Activated CD8-positive, alpha-beta memory T cell treated with anti-CD3 and anti-CD28 coated beads, Interleukin-2, amount 50 U/mL, for 48 hours (primary cell): ENCODE measurements around the gene DENND4A.

Experiments
- DNase-seq: peaks from one replicate; pipeline ENCODE4 v3.0.0-alpha.2; 2020

Gene DENND4A

DNA sequence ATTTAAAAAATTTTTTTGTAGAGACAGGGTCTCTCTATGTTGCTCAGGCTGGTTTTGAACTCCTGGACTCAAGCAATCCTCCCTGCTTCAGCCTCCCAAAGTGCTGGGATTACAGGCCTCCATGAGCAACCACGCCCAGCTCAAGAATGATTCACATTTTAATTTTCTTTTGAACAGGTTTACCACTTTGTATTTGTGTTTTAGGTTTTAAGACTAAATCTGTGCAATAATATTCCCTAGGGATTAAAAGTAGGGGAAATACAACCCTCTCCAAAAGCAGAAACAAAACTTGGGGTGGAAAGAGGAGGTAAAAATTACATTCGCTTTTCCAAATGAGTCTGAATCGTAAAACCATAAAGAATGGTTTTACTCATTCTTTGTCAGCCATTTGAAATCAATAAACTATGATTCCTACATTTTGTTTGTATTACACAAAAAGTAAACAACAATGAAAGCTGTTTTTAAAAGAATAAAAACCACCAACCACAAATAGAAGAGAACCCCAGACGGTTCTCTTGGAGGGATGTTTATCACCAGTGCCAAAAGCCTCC lies 132.5 kb downstream of the DENND4A start:
- no peak for DNase-seq

DNA sequence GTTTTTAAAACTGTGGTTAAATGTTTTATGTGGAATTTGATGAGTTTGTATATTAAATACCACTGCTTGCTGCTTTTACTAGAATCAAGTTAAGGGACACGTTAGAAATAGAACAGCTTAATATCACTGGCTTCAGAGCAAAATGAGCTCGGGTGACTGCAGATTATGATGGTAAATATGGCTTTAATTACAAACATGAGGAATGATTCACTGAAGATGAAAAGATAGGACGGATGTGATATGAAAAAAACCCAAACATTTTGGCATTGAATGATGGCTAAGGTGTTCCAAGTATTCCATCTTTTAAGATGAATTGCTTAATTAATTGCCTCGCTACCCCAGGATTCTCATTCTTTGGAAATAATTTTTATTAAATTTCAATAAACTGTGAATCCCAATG lies 136.6 kb downstream of the DENND4A start:
- no peak for DNase-seq

DNA sequence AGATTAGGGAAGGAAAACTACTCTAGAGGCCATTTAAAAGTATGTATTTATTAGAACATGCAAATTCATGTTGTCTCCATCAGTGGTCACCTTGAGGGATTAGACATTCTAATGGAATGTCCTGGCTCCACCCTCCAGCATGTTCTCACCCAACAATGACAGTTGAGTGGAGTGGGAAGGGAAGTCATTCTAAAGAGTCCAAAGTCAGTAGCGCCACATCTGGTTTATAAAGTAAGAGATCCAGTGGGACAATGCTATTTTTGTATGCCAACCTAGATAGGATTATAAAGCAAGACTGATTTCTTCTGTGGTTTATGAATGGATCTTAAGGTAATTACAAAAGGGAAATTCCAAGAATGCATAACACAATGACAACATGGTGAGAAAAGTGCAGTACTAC lies 137.1 kb downstream of the DENND4A start:
- DNase-seq, result no peak

GRCh38 chr15:65653801-65654521 lies 138.1 kb downstream of the DENND4A start:
- no peak for DNase-seq

- no peak for DNase-seq
Observed at GRCh38 chr15:65653341-65653740, 138.8 kb downstream of the DENND4A start.

- no peak for DNase-seq
Observed at GRCh38 chr15:65651831-65652749, 140.0 kb downstream of the DENND4A start.

- DNase-seq, result no peak
Observed at GRCh38 chr15:65651042-65651322, 141.1 kb downstream of the DENND4A start.

- no peak for DNase-seq
Observed at GRCh38 chr15:65650312-65651041, 141.6 kb downstream of the DENND4A start.

DNA sequence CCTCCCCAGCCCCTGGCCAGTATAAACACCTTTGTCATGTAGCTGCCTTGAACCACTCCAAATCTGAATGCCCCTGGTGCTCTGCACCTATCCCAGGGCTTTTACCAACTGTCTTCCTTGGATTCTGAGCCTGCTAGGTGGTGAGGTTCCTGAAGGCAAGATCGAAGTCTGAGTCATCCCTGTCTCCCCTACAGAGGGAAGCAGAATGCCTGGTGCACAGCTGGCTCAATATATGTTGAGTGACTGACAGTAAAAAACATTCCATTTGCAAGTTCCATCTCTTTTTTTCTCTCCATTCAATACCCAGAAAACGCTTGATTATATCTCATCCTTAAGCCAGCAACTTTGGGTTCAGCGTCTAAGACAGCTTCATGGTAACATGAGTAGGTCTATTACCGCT lies 145.6 kb downstream of the DENND4A start:
- no peak for DNase-seq

- DNase-seq, result no peak
Observed at GRCh38 chr15:65645392-65645791, 146.7 kb downstream of the DENND4A start.

DNA sequence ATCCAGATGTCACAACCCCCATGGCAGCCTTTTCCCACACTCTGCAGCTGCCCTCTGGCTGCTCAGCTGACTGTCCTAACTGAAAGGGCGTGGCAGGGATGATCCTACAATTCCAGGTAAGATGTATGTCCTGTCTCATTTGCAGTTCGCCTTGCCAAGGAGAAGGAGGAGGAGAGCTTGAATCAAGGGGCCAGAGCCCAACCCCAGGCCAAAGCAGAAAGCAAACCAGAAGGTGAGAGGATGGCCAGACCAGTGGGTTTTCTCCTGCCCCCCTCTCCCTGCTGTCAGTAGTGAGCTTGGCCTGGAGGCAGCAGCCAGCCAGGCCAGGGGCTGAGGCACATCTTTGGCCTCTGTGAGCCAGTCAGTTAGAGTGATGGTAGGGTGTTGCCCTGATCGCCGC lies 147.8 kb downstream of the DENND4A start:
- DNase-seq, result no peak

- no peak for DNase-seq
Observed at GRCh38 chr15:65642594-65642993, 149.5 kb downstream of the DENND4A start.

DNA sequence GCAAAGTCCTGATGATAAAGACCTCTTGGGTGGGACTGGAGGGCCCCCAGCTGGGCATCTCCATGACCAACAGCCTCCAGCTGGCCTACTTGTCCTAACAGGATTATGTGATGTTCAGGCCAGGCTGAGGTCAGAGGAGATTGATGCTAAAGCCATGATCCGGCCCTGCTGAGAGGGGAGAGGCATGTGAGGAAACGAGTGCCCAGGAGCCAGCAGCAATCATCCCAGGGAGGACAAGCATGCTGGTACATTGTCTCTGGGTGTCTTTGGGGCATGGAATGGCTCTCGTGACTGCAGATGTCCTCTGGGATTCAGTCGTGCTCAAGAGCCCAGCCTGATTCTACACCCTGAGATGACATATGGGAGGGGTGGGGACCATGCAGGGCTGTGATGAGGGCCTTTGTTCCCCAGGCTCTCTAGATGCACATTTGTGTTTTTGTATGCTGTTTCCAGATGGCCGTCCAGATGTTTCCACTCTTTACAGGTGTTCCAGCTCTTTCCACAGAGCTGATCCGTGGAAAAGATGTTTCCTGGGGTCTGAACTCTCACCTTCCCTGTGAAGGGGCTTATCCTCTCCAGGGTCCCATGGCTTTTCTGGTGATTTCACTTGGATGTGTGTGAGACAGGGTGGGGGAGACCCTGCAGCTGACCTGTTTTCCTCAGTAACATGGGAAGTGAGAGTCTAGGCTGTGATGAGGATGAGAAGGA lies 150.2 kb downstream of the DENND4A start:
- no peak for DNase-seq

DNA sequence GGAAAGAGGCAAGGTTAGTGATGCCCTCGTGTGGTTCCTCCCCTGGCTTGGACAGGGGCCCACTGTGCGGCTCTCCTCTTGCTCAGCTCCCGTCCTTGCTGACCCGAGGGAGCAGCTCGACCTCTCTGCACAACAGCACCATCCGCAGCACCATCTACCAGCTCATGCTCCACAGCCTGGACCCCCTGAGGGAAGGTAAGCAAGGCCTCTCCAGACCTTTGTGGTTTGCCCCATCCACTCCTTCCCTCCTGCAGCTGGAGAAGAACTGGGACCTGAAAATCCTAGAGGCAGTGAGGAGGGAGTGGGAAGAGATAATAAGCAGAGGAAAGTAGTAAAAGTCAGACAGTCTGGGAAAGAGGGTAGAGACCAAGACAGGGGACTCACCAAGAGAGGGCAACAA lies 152.6 kb downstream of the DENND4A start:
- no peak for DNase-seq

- no peak for DNase-seq
Observed at GRCh38 chr15:65638681-65639089, 153.4 kb downstream of the DENND4A start.

- DNase-seq, result no peak
Observed at GRCh38 chr15:65638109-65638508, 154.0 kb downstream of the DENND4A start.

DNA sequence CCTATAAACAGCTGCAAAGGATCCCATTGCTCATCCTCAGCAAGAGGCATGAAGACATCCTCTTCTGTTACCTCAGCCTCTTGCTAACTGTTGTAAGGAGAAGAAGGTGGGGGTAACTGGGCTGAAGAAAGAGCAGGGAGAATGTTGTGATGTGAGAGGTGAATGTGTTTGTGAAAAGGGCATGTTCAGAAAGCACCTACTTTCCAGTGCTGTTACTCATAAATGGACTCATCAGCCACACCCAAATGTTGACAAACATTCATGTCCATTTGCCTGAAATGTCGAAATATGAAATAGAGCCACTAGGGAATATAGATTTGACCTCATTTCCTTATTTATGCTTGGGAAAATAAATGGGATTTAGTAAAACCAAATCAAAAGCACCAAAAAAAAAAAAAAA lies 157.7 kb downstream of the DENND4A start:
- no peak for DNase-seq

DNA sequence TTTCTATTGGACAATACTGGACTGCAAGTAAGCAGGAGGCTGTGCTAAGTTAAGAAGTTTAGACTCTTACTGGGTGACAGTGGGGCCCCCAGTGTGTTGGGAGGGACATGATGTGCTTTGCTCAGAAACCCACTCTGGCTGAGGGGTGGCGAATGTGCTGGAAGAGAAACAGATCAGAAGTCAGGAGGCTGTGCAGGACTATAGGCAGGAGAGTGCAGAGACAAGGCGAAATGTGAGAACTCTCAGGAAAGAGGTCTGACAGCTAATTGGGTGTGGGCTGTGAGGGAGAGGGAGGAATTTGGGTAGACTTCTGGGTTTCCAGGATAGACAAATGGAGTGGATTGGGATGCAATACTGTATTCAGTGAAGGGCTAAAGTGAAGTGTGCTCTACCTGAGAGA lies 158.3 kb downstream of the DENND4A start:
- no peak for DNase-seq

DNA sequence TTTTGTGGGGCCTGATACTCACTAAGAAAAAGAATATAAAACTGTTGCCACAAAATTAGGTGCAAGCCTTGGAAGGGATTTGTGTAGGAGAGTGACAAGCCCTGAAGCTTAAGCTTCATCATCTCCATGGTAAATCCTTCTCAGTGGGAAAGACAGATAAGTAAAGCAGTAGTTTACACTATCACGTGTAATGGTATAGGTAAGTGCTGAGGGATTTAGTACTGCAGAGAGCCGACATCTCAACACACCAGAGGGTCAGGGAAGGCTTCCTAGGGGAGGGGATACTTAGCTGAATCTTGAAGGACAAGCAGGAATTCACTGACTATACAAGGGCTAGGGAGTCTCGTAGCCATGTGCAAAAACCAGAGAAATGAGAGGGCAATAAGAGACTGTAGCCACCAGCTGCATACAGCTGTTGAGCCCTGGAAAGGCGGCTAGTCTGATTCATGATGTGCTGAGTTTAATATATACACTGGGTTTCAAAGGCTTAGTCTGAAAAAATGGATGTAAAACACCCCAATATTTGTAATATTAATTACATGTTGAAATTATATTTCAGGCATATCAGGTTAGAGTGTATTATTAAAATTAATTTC lies 159.2 kb downstream of the DENND4A start:
- no peak for DNase-seq

DNA sequence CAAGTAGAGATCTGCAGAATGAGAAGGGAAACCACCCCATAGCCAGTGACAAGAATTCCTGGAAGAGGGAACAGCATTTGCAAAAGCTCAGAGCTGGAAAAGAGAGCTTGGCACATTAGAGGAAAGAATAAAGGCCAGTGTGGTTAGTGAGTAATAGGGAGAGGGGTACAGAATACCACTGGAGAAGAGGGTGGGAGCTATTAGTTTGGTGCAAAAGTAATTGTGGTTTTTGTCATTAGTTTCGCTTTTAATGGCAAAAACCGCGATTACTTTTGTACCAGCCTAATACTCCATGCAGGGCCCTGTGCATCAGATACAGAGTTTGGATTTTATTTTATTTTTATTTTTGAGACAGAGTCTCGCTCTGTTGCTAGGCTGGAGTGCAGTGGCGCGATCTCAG lies 160.6 kb downstream of the DENND4A start:
- no peak for DNase-seq

- no peak for DNase-seq
Observed at GRCh38 chr15:65630760-65631159, 161.3 kb downstream of the DENND4A start.

GRCh38 chr15:65629548-65629947 lies 162.5 kb downstream of the DENND4A start:
- DNase-seq, result no peak
